Spleen (tissue), 11 donors: ENCODE data around the gene SYT17. TPM values are rescaled to one million over a fixed set of nuclear protein-coding genes. Genes with fewer than 3 reads are reported as not detected.

Experiments
- DNase-seq: peaks from one replicate; pipeline ENCODE4 v3.0.0-alpha.2; 2020
- H3K27ac ChIP-seq, 8 donors: fragments of 200-600 bp; sonication (generic) in 7 of 8; 1 replicate in 4 of 8; 2 replicates in 4 of 8; pipeline versions ENCODE4 v1.5.0 to v1.8.0; 2016 to 2021; ENCODE audit warnings: inconsistent platforms in 4 of 8, mild to moderate bottlenecking in 4 of 8, moderate library complexity in 1 of 8
- H3K27me3 ChIP-seq, 7 donors: fragments of 200-600 bp; sonication (generic) in 6 of 7; replicated peaks in 1 of 7; 1 replicate in 4 of 7; 2 replicates in 3 of 7; pipeline versions ENCODE4 v1.5.0 to v1.8.0; 2016 to 2021; ENCODE audit warnings: inconsistent platforms in 3 of 7, mild to moderate bottlenecking in 1 of 7
- H3K36me3 ChIP-seq, 6 donors: fragments of 200-600 bp; sonication (generic) in 5 of 6; 1 replicate in 4 of 6; 2 replicates in 2 of 6; pipeline versions ENCODE4 v1.5.0 to v1.8.0; 2016 to 2021; ENCODE audit warnings: inconsistent platforms in 2 of 6
- H3K4me1 ChIP-seq, 6 donors: fragments of 200-600 bp; sonication (generic) in 5 of 6; 1 replicate in 3 of 6; 2 replicates in 3 of 6; pipeline versions ENCODE4 v1.5.0 to v1.8.0; 2016 to 2021; ENCODE audit warnings: inconsistent platforms in 3 of 6
- H3K4me3 ChIP-seq, 8 donors: fragments of 200-600 bp; sonication (generic) in 7 of 8; 1 replicate in 4 of 8; 2 replicates in 4 of 8; pipeline versions ENCODE4 v1.5.0 to v1.8.0; 2016 to 2021; ENCODE audit warnings: inconsistent platforms in 4 of 8, mild to moderate bottlenecking in 4 of 8, moderate library complexity in 2 of 8
- H3K9me3 ChIP-seq, 8 donors: fragments of 200-600 bp; sonication (generic) in 7 of 8; 1 replicate in 4 of 8; 2 replicates in 4 of 8; pipeline versions ENCODE4 v1.5.0 to v1.8.0; 2016 to 2021; ENCODE audit warnings: inconsistent platforms in 4 of 8
- POLR2A ChIP-seq, 3 donors: fragments of 450-650 bp; IDR thresholded peaks; one replicate each; pipeline ENCODE4 v1.5.1; 2017; ENCODE audit warnings: antibody characterized with exemption in 3 of 3, mild to moderate bottlenecking in 1 of 3
- POLR2AphosphoS5 ChIP-seq, 3 donors: sonication (generic); formaldehyde crosslinking; IDR thresholded peaks; one replicate each; pipeline ENCODE4 v1.5.1; 2017; ENCODE audit warnings: antibody characterized with exemption in 3 of 3
- WGBS, 5 donors: extraction: QIAGEN DNeasy Blood & Tissue Kit in 3 of 5; methylation state at CpG; one replicate each; pipeline versions ENCODE4 v1.1.5 to v1.1.7; 2013 to 2018; 5-methylcytosine and 5-hydroxymethylcytosine counted together
- intact Hi-C: fragments of 100-400 bp; cut with DNase I; formaldehyde crosslinking; loops from one replicate; pipeline ENCODE4 v1.15.0; 2023; ENCODE audit warnings: low total_unique reads
- polyA plus RNA-seq, 3 donors: library from polyadenylated mRNA; stranded (reverse); fragments of 200-250 nt; gene quantifications; one replicate each; pipeline ENCODE4 v1.2.1, GENCODE V29; 2013
- total RNA-seq, 7 donors: library from RNA; depleted of rRNA in 3 of 7; stranded (reverse); fragments of >200 nt in 3 of 7; fragmentation: NEBNext Ultra II Directional in 4 of 7; extraction: Animal tissue kit (Norgen Biotek cat#: 25700) in 4 of 7; gene quantifications; one replicate each; pipeline versions ENCODE4 v1.1.0 to v1.2.1, GENCODE V29; 2016 to 2021
- TF ChIP-seq, protein P1 (sequence below), 11 experiments: fragments of 200-600 bp in 7 of 11; fragments of 450-650 bp in 4 of 11; sonication (generic) in 4 of 11; IDR thresholded peaks in 8 of 11; conservative IDR thresholded peaks in 3 of 11; 1 replicate in 7 of 11; 2 replicates in 4 of 11; pipeline versions ENCODE4 v1.4.0 to v1.8.0; 2016 to 2021; ENCODE audit warnings: antibody characterized with exemption in 11 of 11, inconsistent platforms in 4 of 11, mild to moderate bottlenecking in 1 of 11
- donor health status: healthy with polysubstance abuse.
- donor health status: DM: no; HTN: no; CAD: no; lungs with moderate emphysema.
- donor health status: DM: no; HTN: no; CAD: no.
- donor health status: Bipolar disorder and iron deficiency.
- donor health status: healthy.
- donor health status: DM: no; HTN: no; CAD: no.
- donor health status: DM: yes; HTN: yes; CAD: no.

The SYT17 gene
- total and polyA plus RNA-seq, 10 donors, result 1.2 to 3.7 (median 2.0) TPM

DNA sequence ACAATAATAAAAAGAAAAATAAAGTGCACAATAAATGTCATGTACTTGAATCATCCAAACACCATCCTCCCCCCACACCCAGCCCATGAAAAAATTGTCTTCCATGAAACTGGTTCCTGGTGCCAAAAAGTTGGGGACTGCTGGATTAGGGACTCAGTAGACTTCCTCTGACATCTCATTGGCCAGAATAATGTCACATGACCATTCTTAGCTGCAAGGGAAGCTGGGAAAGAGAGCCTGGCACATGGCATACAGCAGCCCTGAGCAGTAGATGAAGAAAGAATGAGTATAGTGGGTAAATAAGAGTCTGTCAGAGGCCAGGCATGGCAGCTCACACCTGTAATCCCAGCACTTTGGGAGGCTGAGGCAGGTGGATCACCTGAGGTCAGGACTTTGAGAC, 41.7 kb upstream of the SYT17 start:
- intact Hi-C loops, result no loop called here
- TF ChIP-seq, protein P1, sequence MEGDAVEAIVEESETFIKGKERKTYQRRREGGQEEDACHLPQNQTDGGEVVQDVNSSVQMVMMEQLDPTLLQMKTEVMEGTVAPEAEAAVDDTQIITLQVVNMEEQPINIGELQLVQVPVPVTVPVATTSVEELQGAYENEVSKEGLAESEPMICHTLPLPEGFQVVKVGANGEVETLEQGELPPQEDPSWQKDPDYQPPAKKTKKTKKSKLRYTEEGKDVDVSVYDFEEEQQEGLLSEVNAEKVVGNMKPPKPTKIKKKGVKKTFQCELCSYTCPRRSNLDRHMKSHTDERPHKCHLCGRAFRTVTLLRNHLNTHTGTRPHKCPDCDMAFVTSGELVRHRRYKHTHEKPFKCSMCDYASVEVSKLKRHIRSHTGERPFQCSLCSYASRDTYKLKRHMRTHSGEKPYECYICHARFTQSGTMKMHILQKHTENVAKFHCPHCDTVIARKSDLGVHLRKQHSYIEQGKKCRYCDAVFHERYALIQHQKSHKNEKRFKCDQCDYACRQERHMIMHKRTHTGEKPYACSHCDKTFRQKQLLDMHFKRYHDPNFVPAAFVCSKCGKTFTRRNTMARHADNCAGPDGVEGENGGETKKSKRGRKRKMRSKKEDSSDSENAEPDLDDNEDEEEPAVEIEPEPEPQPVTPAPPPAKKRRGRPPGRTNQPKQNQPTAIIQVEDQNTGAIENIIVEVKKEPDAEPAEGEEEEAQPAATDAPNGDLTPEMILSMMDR (IDR thresholded peaks at IDR 0.05 in 8 of 11, conservative IDR thresholded peaks at IDR 0.05 in 3 of 11), result no peak
- TF ChIP-seq POLR2AphosphoS5 (IDR thresholded peaks at IDR 0.05) (no peak), POLR2A (IDR thresholded peaks at IDR 0.05) (no peak)

DNA sequence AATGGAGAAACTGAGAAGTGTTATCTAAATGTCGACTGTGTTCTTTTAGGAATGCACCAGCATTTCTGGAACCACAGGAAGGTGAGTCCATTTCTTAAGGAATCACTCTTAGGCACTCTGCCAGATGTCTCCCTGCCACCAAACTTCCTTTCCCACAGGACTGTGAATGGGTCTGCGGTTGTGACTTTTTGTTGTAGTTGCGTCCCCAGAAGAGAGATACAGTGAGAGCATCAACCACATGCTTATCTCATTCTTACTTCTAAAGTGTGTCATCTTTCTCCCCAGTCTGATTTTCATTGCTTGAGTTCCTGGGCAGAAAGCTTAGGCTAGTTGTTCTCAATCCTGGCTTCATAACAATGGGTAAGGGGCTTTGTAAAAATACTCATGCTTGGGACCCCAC, 40.8 kb upstream of the SYT17 start:
- no peaks in the 10 kb centered on the region for H3K27me3 ChIP-seq
- TF ChIP-seq POLR2A (IDR thresholded peaks at IDR 0.05), result no peak
- no peak for TF ChIP-seq POLR2AphosphoS5 (IDR thresholded peaks at IDR 0.05)
- TF ChIP-seq, protein P1 (IDR thresholded peaks at IDR 0.05 in 8 of 11, conservative IDR thresholded peaks at IDR 0.05 in 3 of 11), result no peak
- DNase-seq, result no peak
- no peak overlapping the region for H3K4me3 ChIP-seq
- intact Hi-C loops, result no loop called here
- peak overlapping the region in 2 of 8 donors; percentile 27 to 58 for H3K27ac ChIP-seq
- peaks cover 0 to 7% (median 5%) of the 10 kb centered on the region in 8 donors for H3K9me3 ChIP-seq
- WGBS, 5 donors, result 55 to 75% (median 72%) methylated on average over 3 of the region's 3 CpGs
- H3K4me1 ChIP-seq, result peaks cover 7 to 47% (median 24%) of the 10 kb centered on the region in 6 donors
- H3K36me3 ChIP-seq, result no peaks in the 10 kb centered on the region

More for the DNA sequence above, 41.7 kb upstream of the SYT17 start:
- H3K4me3 ChIP-seq, result no peak overlapping the region
- H3K36me3 ChIP-seq, result peaks cover 0 to 3% (median 0%) of the 10 kb centered on the region in 6 donors
- H3K27ac ChIP-seq, result no peak overlapping the region
- H3K9me3 ChIP-seq, result peaks cover 0 to 7% (median 5%) of the 10 kb centered on the region in 8 donors
- H3K4me1 ChIP-seq, result peaks cover 7 to 45% (median 20%) of the 10 kb centered on the region in 6 donors
- no peak for DNase-seq
- no peaks in the 10 kb centered on the region for H3K27me3 ChIP-seq

DNA sequence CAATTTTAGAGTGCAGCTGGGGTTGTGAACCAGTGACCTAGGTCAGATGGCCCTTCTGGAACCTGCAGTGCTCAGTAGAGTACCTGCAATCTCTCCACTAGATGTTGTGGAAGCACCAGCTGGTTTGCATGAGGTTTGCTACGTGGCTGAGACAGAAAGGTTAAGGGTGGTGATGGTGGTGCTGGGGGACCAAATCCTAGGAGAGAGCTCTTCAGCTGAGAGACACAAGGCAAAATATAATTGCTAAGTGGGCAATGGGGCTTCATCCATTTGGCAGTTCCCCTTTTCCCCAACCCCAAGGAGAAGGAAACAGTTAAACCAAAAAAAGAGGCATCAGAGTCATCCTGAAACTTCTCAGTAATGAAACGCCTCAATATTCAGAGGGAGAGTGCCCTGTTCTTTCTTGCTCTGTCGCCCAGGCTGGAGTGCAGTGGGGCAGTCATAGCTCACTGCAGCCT, 40.3 kb upstream of the SYT17 start:
- TF ChIP-seq, protein P1 (IDR thresholded peaks at IDR 0.05 in 8 of 11, conservative IDR thresholded peaks at IDR 0.05 in 3 of 11), result no peak
- TF ChIP-seq POLR2AphosphoS5 (IDR thresholded peaks at IDR 0.05) (no peak), POLR2A (IDR thresholded peaks at IDR 0.05) (no peak)
- intact Hi-C loops, result no loop called here
- no peaks in the 10 kb centered on the region for H3K36me3 ChIP-seq
- peak overlapping the region in 3 of 8 donors; percentile 5 to 58 (median 27) for H3K27ac ChIP-seq
- H3K27me3 ChIP-seq, result no peaks in the 10 kb centered on the region
- no peak for DNase-seq
- peaks cover 7 to 52% (median 24%) of the 10 kb centered on the region in 6 donors for H3K4me1 ChIP-seq
- 37 to 53% (median 39%) methylated on average over 3 of the region's 3 CpGs for WGBS, 5 donors
- H3K4me3 ChIP-seq, result no peak overlapping the region
- peaks cover 0 to 7% (median 5%) of the 10 kb centered on the region in 8 donors for H3K9me3 ChIP-seq

DNA sequence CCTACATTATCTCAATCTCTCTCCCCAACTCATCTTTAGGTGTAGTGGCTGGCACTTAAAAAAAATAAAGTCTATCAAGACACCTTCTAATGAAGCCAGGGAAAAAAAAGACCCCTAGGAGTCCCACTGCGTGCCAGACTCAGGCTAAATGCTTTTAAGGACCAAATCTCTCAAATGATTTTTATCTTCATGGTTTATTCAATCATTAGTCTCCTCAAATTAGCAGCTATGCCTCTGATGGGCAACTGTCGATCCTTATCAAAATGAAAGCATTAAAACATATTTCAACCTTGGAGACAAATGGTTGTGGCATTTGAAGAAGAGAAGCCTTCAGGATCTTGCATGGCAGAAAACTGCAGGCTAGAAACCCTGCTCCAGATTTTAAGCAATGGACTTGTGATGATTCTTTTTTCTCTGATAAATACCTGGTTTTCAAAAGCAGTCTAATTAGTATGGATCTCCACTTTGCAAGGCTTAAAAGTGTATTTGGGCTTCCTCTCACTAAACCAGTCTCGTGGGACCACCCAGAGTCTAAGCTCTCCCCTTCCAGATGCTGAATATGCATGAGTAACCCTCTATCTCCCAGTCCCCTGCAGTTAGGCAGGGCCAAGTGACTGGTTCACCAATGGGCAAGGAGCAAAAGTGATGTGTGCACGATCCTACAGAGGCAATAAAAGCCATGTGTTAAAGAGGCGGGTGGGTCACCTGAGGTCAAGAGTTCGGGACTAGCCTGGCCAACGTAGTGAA, 39.4 kb upstream of the SYT17 start:
- WGBS, 5 donors, result 78 to 88% (median 83%) methylated on average over 7 of the region's 7 CpGs
- DNase-seq, result no peak
- Histone ChIP-seq H3K4me3 (no peak overlapping the region), H3K27ac (peak overlapping the region in 2 of 8 donors; percentile 5 to 58), H3K36me3 (no peaks in the 10 kb centered on the region), H3K4me1 (peaks cover 7 to 55% (median 24%) of the 10 kb centered on the region in 6 donors), H3K27me3 (no peaks in the 10 kb centered on the region), H3K9me3 (peaks cover 0 to 7% (median 5%) of the 10 kb centered on the region in 8 donors)
- intact Hi-C loops, result no loop called here
- TF ChIP-seq POLR2A (IDR thresholded peaks at IDR 0.05), result no peak
- TF ChIP-seq, protein P1 (IDR thresholded peaks at IDR 0.05 in 8 of 11, conservative IDR thresholded peaks at IDR 0.05 in 3 of 11), result no peak
- TF ChIP-seq POLR2AphosphoS5 (IDR thresholded peaks at IDR 0.05), result no peak
